Measurements from ENCODE around the gene MAT1A. TPM values are rescaled to one million over a fixed set of nuclear protein-coding genes. Genes with fewer than 3 reads are reported as not detected.
"Not testable (repeated sequence)": the region's sequence is repeated elsewhere in the genome, so short reads cannot be mapped to it uniquely, and the experiment has no call there.

Gene MAT1A
- total RNA-seq, 1 experiment from 2014 or later, result 2.3 TPM

- TF ChIP-seq AR (CRISPR knock-in tag; IDR thresholded peaks at IDR 0.05), result no peak
- TF ChIP-seq ZNF138 (CRISPR knock-in tag; conservative IDR thresholded peaks at IDR 0.05), result no peak
- TF ChIP-seq TEAD4 (CRISPR knock-in tag; IDR thresholded peaks at IDR 0.05), result no peak
- TF ChIP-seq PRRX2 (CRISPR knock-in tag; IDR thresholded peaks at IDR 0.05), result no peak
- no peak for TF ChIP-seq GRHL2 (CRISPR knock-in tag; IDR thresholded peaks at IDR 0.05; ENCODE audit: insufficient replicate concordance, severe bottlenecking)
- TF ChIP-seq ATF1 (CRISPR knock-in tag; IDR thresholded peaks at IDR 0.05), result no peak
- TF ChIP-seq EMX1 (CRISPR knock-in tag; IDR thresholded peaks at IDR 0.05), result no peak
- TF ChIP-seq RORB (CRISPR knock-in tag; IDR thresholded peaks at IDR 0.05), result no peak
Measured at GRCh38 chr10:80313523-80313922, 24.1 kb upstream of the MAT1A start (continued).

- Mint-ChIP-seq H3K36me3 (peaks cover 17% of the 10 kb centered on the region), H3K9me3 (peaks cover 48% of the 10 kb centered on the region), H3K27me3 (ENCODE audit: low read depth) (peaks cover 15% of the 10 kb centered on the region)
- POLR2A ChIA-PET; H3K4me1 Mint-ChIP-seq; ATAC-seq; CTCF ChIA-PET; H3K4me3 Mint-ChIP-seq; H3K27ac Mint-ChIP-seq; DNase-seq (ENCODE audit: low spot score): not testable (repeated sequence)
Measured at GRCh38 chr10:80305989-80306388, 16.5 kb upstream of the MAT1A start.

- Mint-ChIP-seq H3K27me3 (ENCODE audit: low read depth) (no peaks in the 10 kb centered on the region), H3K27ac (no peak overlapping the region), H3K4me1 (peaks cover 3% of the 10 kb centered on the region; the same call in 1 of the 2 replicates), H3K9me3 (peaks cover 17% of the 10 kb centered on the region), H3K36me3 (no peaks in the 10 kb centered on the region), H3K4me3 (no peak overlapping the region)
- DNase-seq (ENCODE audit: low spot score) (no peak), ATAC-seq (no peak)
- ChIA-PET CTCF (no interaction called here), POLR2A (no interaction called here)
- TF ChIP-seq ZNF532 (CRISPR knock-in tag; IDR thresholded peaks at IDR 0.05; ENCODE audit: borderline replicate concordance) (no peak), NR3C1 (CRISPR knock-in tag; conservative IDR thresholded peaks at IDR 0.05; ENCODE audit: low read depth) (no peak), PREB (CRISPR knock-in tag; IDR thresholded peaks at IDR 0.05; ENCODE audit: borderline replicate concordance) (no peak), MXD4 (CRISPR knock-in tag; IDR thresholded peaks at IDR 0.05; ENCODE audit: borderline replicate concordance) (no peak), AR (CRISPR knock-in tag; IDR thresholded peaks at IDR 0.05) (no peak), ZNF138 (CRISPR knock-in tag; conservative IDR thresholded peaks at IDR 0.05) (no peak), RELA (CRISPR knock-in tag; IDR thresholded peaks at IDR 0.05; ENCODE audit: borderline replicate concordance) (no peak), ZNF671 (CRISPR knock-in tag; IDR thresholded peaks at IDR 0.05) (no peak), E2F4 (CRISPR knock-in tag; IDR thresholded peaks at IDR 0.05; ENCODE audit: borderline replicate concordance, low read depth) (no peak), GABPB1 (CRISPR knock-in tag; IDR thresholded peaks at IDR 0.05) (no peak), ZNF423 (CRISPR knock-in tag; IDR thresholded peaks at IDR 0.05) (no peak), ETV6 (CRISPR knock-in tag; IDR thresholded peaks at IDR 0.05) (no peak)
Measured at GRCh38 chr10:80296942-80297341, 7.5 kb upstream of the MAT1A start.

All from WTC11 (cell line).